ENCODE results near the gene NDFIP2.

DNA sequence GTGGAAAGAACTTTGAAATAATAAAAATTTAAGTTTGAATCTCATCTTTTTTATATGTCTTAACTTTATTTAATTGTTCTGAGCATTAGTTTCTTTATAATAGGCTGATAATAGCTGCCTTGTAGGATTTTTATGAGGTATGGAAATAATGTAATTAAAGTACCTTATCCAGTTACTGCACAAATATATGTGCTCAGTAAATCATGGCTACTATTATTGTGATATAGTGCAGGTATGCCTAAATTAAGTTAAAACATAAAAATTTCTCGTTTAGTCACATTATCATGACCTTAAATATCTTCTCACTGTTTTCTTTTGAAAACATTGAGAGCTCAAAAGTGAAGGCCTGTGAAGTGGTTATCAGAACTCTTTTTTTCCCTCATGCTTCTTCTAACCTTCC lies 62.9 kb downstream of the NDFIP2 start:
- TF ChIP-seq, protein P1, sequence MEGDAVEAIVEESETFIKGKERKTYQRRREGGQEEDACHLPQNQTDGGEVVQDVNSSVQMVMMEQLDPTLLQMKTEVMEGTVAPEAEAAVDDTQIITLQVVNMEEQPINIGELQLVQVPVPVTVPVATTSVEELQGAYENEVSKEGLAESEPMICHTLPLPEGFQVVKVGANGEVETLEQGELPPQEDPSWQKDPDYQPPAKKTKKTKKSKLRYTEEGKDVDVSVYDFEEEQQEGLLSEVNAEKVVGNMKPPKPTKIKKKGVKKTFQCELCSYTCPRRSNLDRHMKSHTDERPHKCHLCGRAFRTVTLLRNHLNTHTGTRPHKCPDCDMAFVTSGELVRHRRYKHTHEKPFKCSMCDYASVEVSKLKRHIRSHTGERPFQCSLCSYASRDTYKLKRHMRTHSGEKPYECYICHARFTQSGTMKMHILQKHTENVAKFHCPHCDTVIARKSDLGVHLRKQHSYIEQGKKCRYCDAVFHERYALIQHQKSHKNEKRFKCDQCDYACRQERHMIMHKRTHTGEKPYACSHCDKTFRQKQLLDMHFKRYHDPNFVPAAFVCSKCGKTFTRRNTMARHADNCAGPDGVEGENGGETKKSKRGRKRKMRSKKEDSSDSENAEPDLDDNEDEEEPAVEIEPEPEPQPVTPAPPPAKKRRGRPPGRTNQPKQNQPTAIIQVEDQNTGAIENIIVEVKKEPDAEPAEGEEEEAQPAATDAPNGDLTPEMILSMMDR (optimal IDR thresholded peaks at IDR 0.05 in 1 of 3, IDR thresholded peaks at IDR 0.05 in 1 of 3, conservative IDR thresholded peaks at IDR 0.05 in 1 of 3; ENCODE audit: extremely low read depth in 1 of 3, insufficient read depth in 2 of 3, low read length in 3 of 3): no peak
- no peak for TF ChIP-seq EZH2 (IDR thresholded peaks at IDR 0.05; ENCODE audit: low read length)
